ENCODE results near the gene CHCHD3.
"Not testable (repeated sequence)": the region's sequence is repeated elsewhere in the genome, so short reads cannot be mapped to it uniquely, and the experiment has no call there.

CHCHD3 gene

DNA sequence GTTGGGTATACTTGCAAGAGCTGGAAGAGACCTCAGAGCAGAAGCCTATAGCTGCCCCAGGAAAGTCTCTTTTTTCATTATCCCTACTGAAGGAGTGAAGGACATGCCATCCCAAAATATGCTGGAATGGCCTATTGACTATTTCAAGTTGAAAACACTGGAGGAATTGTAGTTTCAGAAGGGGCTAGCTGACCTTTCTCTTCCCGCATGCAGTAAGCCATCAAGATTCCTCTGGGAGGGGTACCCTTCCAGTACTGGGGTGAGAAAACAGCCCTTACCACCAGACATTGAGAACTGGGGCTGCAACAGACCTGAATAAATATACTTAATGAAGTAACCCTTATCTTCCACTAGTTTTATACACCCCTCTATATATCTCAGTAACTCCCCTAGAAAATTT, 41.7 kb downstream of the CHCHD3 start:
- no peak for DNase-seq

- no peak for DNase-seq
Measured at GRCh38 chr7:133039614-133040013, 42.3 kb downstream of the CHCHD3 start.

DNA sequence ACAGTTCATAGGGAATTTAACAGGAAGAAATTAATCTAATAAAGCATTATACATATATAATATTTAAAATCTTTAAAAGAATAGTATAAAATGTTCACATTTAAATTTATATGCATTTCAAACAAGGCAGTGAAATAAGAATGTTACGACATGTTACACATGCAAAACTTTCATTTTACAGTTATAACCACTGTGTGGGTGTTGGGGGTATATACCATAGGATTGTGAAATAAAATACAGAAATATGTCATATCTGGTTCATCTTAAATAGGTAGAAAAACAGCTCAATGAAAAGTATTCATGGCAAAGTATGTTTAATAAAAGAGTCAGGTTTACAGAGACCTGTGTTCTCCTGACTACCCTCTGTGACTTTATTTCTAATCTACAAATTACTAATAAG, 45.6 kb downstream of the CHCHD3 start:
- no peak for DNase-seq

DNA sequence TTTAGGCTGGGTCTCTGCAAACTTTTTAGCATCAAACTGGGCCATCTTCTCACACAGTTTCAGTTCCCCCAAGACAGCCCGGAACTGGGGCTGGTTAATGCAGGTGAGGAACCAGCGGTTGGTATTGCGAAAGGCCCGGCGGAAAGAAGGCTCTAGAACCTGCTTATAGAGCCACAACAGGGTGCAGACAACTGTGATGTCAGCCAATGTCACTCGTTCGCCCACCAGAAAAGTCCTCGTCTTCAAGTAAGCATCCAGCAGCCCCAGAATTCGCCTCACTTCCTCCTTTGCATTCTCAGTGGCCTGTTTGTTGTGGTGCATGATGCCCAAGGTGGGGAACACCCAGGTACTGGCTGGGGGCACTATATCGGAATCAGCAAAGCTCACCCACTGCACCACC, 46.6 kb downstream of the CHCHD3 start:
- not testable (repeated sequence) for DNase-seq

DNA sequence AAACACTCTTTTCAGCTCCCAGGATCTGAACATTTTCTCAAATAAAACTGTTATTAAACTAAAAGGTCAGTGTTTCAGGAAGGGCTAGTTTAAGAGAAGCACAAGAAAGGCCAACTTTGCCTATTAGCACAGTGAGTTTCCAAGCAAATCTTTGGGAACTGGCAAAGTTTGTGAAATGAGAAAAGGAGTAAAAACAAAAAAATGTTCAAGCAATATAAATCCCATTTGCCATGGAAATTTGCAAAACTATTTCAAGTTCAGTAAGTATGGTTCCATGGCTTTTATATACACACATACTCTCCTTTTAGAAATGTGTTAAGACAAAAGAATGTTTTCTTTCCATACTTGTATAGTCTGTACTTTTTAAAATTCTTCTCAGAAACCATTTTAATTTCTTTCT, 51.5 kb downstream of the CHCHD3 start:
- no peak for DNase-seq

GRCh38 chr7:133029463-133029862, 52.4 kb downstream of the CHCHD3 start:
- DNase-seq, result no peak

DNA sequence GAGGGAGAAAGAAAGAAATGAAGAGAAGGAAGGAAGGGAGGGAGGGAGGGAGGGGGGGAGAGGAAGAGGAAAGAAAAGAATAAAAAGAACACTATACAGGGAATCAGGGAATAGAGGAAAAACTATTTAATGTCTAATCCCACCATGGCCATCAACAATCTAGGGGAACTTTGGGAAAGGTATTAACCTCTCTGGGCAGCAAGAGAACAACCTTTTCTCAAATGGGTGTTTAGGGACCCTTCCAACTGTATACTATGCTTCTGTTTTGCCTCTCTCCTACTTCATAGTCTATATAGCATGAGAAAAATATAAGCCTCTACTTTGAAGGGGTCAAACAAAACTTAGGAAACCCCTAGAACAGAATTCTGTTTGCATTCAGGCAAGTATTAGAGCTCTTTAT, 54.5 kb downstream of the CHCHD3 start:
- DNase-seq, result no peak

DNA sequence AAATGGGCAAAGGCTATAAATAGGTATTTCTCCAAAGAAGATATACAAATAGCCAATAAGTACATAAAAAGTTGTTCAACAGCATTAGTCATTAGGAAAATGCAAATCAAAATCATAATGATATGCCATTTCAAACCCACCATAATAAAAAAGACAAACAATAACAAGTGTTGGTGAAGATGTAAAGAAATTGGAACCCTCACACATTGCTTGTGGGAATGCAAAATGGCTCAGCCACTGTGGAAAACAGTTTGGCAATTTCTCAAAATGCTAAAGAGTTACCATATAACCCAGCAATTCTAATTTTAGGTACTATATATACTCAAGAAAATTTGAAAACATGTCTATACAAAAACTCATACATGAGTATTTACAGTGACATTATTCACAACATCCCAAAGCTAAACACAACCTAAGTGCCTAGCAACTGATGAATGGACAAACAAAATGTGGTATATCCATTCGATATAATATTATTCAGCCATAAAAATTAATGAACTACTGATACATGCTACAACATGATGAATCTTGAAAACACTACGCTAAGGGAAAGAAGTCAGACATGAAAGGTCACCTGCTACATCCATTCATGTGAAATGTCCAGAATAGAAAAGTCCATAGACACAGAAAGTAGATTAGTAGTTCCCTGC, 55.6 kb downstream of the CHCHD3 start:
- no peak for DNase-seq

DNA sequence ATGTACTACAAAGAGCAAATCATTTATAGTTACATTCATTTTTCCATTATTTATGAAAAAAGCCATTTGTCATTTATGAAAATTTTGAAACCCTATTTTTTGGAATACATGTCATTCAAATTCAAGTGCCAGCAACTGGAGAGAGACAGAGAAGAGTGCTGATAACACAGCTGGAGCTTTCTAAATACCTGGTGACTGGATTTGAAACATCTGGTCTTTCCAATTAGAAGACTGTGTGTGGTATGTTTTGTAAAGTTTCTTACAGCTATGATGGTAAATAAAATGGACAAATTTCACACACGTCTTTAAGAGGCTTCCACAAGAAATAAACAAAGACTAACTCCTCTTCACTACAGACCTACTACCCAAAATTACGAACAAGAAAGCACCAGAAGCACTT, 56.8 kb downstream of the CHCHD3 start:
- no peak for DNase-seq

DNA sequence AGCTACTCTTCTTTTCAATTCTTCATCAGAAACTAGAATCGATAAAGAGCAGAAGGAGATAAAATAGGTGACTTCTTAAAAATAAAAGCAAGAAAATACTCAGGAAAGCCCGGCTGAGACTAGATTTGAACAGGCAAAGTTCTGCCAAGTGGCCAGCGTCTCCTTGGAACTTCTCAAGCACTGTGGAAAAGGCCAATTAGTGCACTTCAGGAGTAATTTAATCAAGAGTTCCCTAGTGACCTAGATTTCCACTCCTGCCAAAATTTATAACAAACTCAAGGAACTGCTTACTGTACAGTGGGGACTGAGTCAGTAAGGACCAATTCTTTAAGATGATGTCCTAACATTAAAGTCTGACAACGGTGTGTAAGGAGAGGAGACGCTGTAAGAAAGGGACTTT, 57.3 kb downstream of the CHCHD3 start:
- no peak for DNase-seq

- peak; percentile 46 for DNase-seq
Measured at GRCh38 chr7:133023370-133024071, 58.4 kb downstream of the CHCHD3 start.

GRCh38 chr7:133022661-133023060, 59.2 kb downstream of the CHCHD3 start:
- DNase-seq, result no peak

DNA sequence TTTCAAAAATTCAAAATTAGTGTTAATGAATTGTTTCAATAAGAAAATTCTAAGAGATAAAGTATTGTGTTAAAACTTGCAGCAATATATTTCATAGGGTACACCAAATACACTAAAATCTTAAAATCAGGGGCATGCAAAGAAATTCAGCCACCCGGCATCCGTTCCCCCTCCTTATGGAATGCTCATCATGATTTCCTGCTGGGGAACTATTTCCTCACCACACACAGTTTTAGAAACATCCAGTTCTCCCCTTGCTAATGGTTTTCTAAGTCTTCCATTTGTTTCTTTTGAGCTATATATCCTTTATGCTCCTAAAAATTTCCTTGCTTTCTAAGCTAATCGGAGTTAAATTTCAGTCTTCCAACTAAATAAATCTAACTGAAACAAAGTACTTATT, 60.7 kb downstream of the CHCHD3 start:
- peak; percentile 14 for DNase-seq

DNA sequence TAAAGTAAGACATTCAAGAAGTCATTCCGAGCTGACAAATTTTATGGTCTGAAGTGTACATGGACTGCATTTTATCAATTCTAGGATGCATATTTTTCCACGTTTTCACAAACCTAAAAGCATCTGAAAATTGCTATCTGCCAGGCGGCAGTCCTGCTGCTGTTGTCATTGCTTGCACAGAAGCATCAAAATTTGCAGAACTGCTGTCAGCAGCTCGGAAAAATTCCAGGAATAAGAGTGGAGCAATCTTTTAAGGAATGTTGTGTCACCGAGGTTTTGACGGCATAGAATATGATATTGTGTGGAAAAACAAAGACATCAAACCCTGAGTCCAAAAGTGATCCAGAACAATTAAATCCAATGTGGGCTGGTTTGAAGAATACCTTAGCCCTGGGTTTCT, 61.4 kb downstream of the CHCHD3 start:
- peak; percentile 39 for DNase-seq

GRCh38 chr7:133019590-133019989, 62.3 kb downstream of the CHCHD3 start:
- no peak for DNase-seq

GRCh38 chr7:133016604-133017003, 65.3 kb downstream of the CHCHD3 start:
- DNase-seq, result no peak

DNA sequence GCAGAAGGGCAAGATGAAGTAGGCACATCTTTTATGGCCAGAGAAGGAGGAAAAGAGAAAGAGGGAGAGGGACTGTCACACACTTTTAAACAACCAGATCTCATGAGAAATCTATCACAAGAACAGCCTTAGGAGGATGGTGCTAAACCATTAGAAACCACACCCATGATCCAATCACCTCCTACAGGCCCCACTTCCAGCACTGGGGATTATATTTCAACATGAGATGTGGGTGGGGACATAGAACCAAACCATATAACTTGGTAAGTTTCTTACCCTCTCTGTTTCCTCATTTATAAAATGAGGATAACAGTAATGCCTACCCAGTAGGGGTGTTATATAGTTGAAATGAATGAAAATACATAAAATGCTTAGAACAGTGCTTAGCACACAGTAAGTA, 66.0 kb downstream of the CHCHD3 start:
- DNase-seq, result no peak

DNA sequence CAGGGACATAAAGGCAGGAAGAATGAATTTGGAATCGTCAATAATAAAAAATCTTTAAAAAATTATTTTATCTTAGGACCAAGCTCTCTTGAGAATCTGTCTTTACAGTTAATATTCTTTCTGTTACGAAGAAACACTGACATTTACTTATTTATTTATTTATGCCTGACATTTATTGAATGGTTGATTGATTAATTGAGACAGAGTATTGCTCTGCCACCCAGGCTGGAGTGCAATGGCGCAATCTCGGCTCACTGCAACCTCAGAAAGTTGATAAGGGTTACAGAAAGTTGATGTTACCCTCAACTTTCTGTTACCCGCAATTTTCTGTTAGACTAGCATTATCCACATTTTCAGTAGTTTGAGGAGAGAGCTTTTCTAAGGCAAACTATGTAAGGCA, 70.1 kb downstream of the CHCHD3 start:
- no peak for DNase-seq

DNA sequence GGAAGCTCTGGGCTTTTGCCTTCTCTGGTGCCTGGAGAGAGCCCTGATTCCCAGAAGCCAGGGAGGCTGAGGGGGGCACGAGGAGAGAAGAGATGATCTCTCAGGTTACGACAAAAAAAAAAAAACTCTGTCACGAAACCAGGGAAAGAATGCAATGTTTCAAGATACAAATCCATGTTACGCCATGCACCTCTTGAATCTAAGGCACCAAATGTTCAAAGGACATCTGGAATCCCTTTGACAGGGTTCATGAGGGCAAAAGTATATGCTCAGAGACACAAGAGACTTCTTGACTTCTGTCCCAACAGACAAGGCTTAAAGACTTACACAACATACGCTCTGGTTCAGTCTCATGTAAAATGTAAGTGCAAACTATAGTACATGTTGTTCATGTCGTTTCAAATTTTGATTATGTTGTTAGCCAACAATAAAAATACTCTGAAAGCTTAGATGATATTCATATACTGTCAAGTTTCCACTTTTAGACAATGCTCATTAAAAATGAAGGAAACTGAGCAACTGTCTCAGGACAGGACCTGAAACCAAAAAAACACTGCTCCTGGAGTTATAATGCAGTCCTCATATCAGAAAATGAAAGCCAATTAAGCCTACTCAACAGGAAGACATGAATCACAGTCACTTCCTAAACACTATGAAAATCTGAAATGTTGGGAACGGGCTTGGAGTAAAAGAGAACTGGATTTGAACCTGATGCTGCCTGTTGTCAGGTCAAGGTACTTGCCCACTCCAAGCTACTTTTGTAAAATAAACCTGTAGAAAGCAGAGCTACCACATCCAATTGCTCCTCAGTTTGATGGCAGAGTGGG, 72.3 kb downstream of the CHCHD3 start:
- no peak for DNase-seq

- DNase-seq, result no peak
Measured at GRCh38 chr7:133007961-133008360, 73.9 kb downstream of the CHCHD3 start.

DNA sequence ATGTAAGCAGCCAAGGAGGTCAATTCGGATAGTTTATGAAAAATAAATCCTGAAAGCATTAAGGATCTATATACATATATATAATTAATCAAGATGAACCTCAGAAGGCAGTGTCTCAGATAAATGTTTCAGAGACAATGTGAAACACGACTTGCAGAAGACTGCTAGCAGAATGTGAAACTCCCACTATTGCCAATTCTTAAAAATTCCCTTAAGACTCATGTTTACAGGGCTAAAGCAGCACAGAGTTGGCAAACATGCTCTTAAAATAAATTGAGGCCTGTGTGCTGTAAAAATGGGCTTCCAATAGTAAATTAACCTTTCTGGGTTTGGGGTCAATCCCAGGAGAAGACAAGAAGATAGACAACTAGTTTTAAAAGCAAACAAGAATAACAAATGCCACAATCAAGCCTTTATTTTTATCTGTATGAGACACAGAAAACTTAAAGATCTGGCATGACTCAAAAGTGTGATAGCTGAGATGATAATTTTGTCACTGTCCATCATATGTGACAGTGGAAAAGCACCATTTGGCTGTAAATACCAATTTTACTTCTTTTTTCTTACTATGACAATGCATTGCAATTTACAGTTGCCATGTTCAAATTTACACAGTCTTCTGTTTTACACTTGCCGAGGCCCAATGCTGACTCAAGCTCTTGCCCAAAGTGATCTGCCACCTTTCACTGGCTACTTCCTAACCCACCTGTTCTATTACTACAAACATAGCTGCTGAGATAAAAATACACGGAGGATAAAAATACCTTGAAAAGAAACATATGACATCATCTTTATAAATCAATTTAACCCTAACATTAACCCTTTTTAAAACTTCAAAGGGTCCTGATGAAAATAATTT, 78.6 kb downstream of the CHCHD3 start:
- no peak for DNase-seq

DNA sequence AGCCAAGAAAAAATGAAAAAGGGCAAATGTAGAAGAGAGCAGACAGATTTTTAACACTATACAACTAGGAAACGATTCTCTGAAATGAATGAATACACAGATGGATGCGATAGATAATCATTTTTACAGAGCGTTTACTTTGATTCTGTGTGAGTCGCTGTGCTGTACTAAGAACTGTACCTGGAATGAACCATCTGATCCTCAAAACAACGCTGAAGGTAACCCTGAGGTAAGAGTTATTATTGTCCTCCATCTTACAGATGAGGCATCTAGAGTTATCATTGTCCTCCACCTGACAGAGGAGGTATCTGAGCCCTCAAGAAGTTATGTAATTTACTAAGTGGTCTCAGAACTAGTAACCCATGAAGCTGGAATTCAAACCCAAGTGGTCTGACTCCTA, 80.2 kb downstream of the CHCHD3 start:
- DNase-seq, result no peak

DNA sequence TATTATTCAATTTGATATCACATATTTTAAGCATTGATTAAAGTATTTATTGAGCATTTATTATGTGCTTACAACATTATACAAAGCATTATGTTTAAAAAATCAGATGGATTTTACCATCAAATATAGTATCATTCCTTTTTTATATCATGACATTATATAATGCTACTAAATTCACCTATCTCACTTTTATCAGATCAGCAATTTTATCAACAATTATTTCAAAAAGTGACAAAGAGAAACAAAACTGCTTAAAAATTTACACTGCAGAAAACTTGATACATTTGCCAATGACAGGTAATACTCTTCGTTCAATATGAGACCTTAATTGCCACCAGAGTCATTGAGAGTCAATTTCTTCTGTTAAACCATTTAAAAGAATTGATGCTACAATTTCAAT, 82.0 kb downstream of the CHCHD3 start:
- DNase-seq, result no peak

All from fibroblast of upper back skin (primary cell).